ENCODE data around the gene TCF7L2.

Gene TCF7L2

GRCh38 chr10:113133497-113134115 lies 183.6 kb downstream of the TCF7L2 start:
- Mint-ChIP-seq H3K36me3 (ENCODE audit: low read depth) (no peaks in the 10 kb centered on the region), H3K27me3 (ENCODE audit: low read depth) (peaks cover 10% of the 10 kb centered on the region), H3K4me1 (ENCODE audit: low read depth) (no peaks in the 10 kb centered on the region), H3K9me3 (no peaks in the 10 kb centered on the region), H3K27ac (no peak overlapping the region), H3K4me3 (no peak overlapping the region)
- no peak for DNase-seq (ENCODE audit: low spot score)

GRCh38 chr10:113135025-113135424 lies 185.0 kb downstream of the TCF7L2 start:
- DNase-seq (ENCODE audit: low spot score) = no peak
- Mint-ChIP-seq H3K9me3 (no peaks in the 10 kb centered on the region), H3K27me3 (ENCODE audit: low read depth) (no peaks in the 10 kb centered on the region), H3K36me3 (ENCODE audit: low read depth) (no peaks in the 10 kb centered on the region), H3K27ac (no peak overlapping the region), H3K4me3 (no peak overlapping the region), H3K4me1 (ENCODE audit: low read depth) (no peaks in the 10 kb centered on the region)

GRCh38 chr10:113137941-113138685 lies 188.1 kb downstream of the TCF7L2 start:
- H3K27me3 Mint-ChIP-seq (ENCODE audit: low read depth) = no peaks in the 10 kb centered on the region
- no peak overlapping the region for H3K4me3 Mint-ChIP-seq
- DNase-seq (ENCODE audit: low spot score) = no peak
- no peaks in the 10 kb centered on the region for H3K4me1 Mint-ChIP-seq (ENCODE audit: low read depth)
- H3K9me3 Mint-ChIP-seq = no peaks in the 10 kb centered on the region
- no peaks in the 10 kb centered on the region for H3K36me3 Mint-ChIP-seq (ENCODE audit: low read depth)
- no peak overlapping the region for H3K27ac Mint-ChIP-seq

GRCh38 chr10:113138937-113139585 lies 189.0 kb downstream of the TCF7L2 start:
- H3K27me3 Mint-ChIP-seq (ENCODE audit: low read depth) = no peaks in the 10 kb centered on the region
- no peaks in the 10 kb centered on the region for H3K9me3 Mint-ChIP-seq
- H3K4me3 Mint-ChIP-seq = no peak overlapping the region
- H3K27ac Mint-ChIP-seq = no peak overlapping the region
- H3K4me1 Mint-ChIP-seq (ENCODE audit: low read depth) = no peaks in the 10 kb centered on the region
- no peaks in the 10 kb centered on the region for H3K36me3 Mint-ChIP-seq (ENCODE audit: low read depth)
- no peak for DNase-seq (ENCODE audit: low spot score)

- Mint-ChIP-seq H3K27me3 (ENCODE audit: low read depth) (no peaks in the 10 kb centered on the region), H3K9me3 (no peaks in the 10 kb centered on the region), H3K36me3 (ENCODE audit: low read depth) (no peaks in the 10 kb centered on the region), H3K4me1 (ENCODE audit: low read depth) (no peaks in the 10 kb centered on the region), H3K4me3 (no peak overlapping the region), H3K27ac (no peak overlapping the region)
- no peak for DNase-seq (ENCODE audit: low spot score)
Measured at GRCh38 chr10:113139699-113140098, 189.7 kb downstream of the TCF7L2 start.

- Mint-ChIP-seq H3K36me3 (ENCODE audit: low read depth) (no peaks in the 10 kb centered on the region), H3K4me1 (ENCODE audit: low read depth) (no peaks in the 10 kb centered on the region), H3K9me3 (no peaks in the 10 kb centered on the region)
Measured at GRCh38 chr10:113140143-113141011, 190.3 kb downstream of the TCF7L2 start.

GRCh38 chr10:113142601-113143362 lies 192.7 kb downstream of the TCF7L2 start:
- H3K9me3 Mint-ChIP-seq = no peaks in the 10 kb centered on the region
- no peak overlapping the region for H3K4me3 Mint-ChIP-seq
- H3K4me1 Mint-ChIP-seq (ENCODE audit: low read depth) = no peaks in the 10 kb centered on the region
- no peak overlapping the region for H3K27ac Mint-ChIP-seq
- DNase-seq (ENCODE audit: low spot score) = no peak
- H3K27me3 Mint-ChIP-seq (ENCODE audit: low read depth) = no peaks in the 10 kb centered on the region
- no peaks in the 10 kb centered on the region for H3K36me3 Mint-ChIP-seq (ENCODE audit: low read depth)

More at GRCh38 chr10:113140143-113141011, 190.3 kb downstream of the TCF7L2 start:
- H3K27ac Mint-ChIP-seq = no peak overlapping the region
- H3K4me3 Mint-ChIP-seq = no peak overlapping the region
- no peak for DNase-seq (ENCODE audit: low spot score)
- no peaks in the 10 kb centered on the region for H3K27me3 Mint-ChIP-seq (ENCODE audit: low read depth)

- DNase-seq (ENCODE audit: low spot score) = no peak
- H3K27me3 Mint-ChIP-seq (ENCODE audit: low read depth) = no peaks in the 10 kb centered on the region
- no peaks in the 10 kb centered on the region for H3K9me3 Mint-ChIP-seq
- H3K36me3 Mint-ChIP-seq (ENCODE audit: low read depth) = no peaks in the 10 kb centered on the region
- H3K4me3 Mint-ChIP-seq = no peak overlapping the region
- H3K27ac Mint-ChIP-seq = no peak overlapping the region
- no peaks in the 10 kb centered on the region for H3K4me1 Mint-ChIP-seq (ENCODE audit: low read depth)
Measured at GRCh38 chr10:113144576-113144975, 194.5 kb downstream of the TCF7L2 start.

- H3K36me3 Mint-ChIP-seq (ENCODE audit: low read depth) = no peaks in the 10 kb centered on the region
- no peak for DNase-seq (ENCODE audit: low spot score)
Measured at GRCh38 chr10:113148071-113148825, 198.2 kb downstream of the TCF7L2 start.

GRCh38 chr10:113148901-113149300 lies 198.9 kb downstream of the TCF7L2 start:
- DNase-seq (ENCODE audit: low spot score) = no peak
- H3K36me3 Mint-ChIP-seq (ENCODE audit: low read depth) = no peaks in the 10 kb centered on the region
- no peak overlapping the region for H3K4me3 Mint-ChIP-seq
- H3K4me1 Mint-ChIP-seq (ENCODE audit: low read depth) = no peaks in the 10 kb centered on the region
- H3K27ac Mint-ChIP-seq = no peak overlapping the region
- H3K9me3 Mint-ChIP-seq = no peaks in the 10 kb centered on the region
- H3K27me3 Mint-ChIP-seq (ENCODE audit: low read depth) = no peaks in the 10 kb centered on the region

More at GRCh38 chr10:113148071-113148825, 198.2 kb downstream of the TCF7L2 start:
- Mint-ChIP-seq H3K4me3 (no peak overlapping the region), H3K27ac (no peak overlapping the region), H3K9me3 (no peaks in the 10 kb centered on the region), H3K27me3 (ENCODE audit: low read depth) (no peaks in the 10 kb centered on the region), H3K4me1 (ENCODE audit: low read depth) (no peaks in the 10 kb centered on the region)

- Mint-ChIP-seq H3K36me3 (ENCODE audit: low read depth) (no peaks in the 10 kb centered on the region), H3K9me3 (no peaks in the 10 kb centered on the region), H3K4me1 (ENCODE audit: low read depth) (no peaks in the 10 kb centered on the region), H3K4me3 (no peak overlapping the region), H3K27me3 (ENCODE audit: low read depth) (no peaks in the 10 kb centered on the region), H3K27ac (no peak overlapping the region)
- DNase-seq (ENCODE audit: low spot score) = no peak
Measured at GRCh38 chr10:113149626-113150025, 199.6 kb downstream of the TCF7L2 start.

GRCh38 chr10:113151190-113151666 lies 201.2 kb downstream of the TCF7L2 start:
- no peaks in the 10 kb centered on the region for H3K27me3 Mint-ChIP-seq (ENCODE audit: low read depth)
- H3K9me3 Mint-ChIP-seq = no peaks in the 10 kb centered on the region
- no peaks in the 10 kb centered on the region for H3K4me1 Mint-ChIP-seq (ENCODE audit: low read depth)
- no peak overlapping the region for H3K4me3 Mint-ChIP-seq
- no peak for DNase-seq (ENCODE audit: low spot score)
- H3K27ac Mint-ChIP-seq = no peak overlapping the region
- H3K36me3 Mint-ChIP-seq (ENCODE audit: low read depth) = no peaks in the 10 kb centered on the region

Data from T-helper 2 cell treated with Interferon-gamma antibody and Interleukin-4, amounts not matched to agents 5 μg/mL and 100 μg/mL, for 36 hours (primary cell).